ENCODE data around the gene BCL3. TPM values are rescaled to one million over a fixed set of nuclear protein-coding genes. Genes with fewer than 3 reads are reported as not detected.

BCL3 gene
- total and polyA plus RNA-seq, 10 of the 15 experiments (the other 5 are each of a cell fraction or from before 2014, with no cell fraction given), result 0.55 to 22.7 (median 3.6) TPM

DNA sequence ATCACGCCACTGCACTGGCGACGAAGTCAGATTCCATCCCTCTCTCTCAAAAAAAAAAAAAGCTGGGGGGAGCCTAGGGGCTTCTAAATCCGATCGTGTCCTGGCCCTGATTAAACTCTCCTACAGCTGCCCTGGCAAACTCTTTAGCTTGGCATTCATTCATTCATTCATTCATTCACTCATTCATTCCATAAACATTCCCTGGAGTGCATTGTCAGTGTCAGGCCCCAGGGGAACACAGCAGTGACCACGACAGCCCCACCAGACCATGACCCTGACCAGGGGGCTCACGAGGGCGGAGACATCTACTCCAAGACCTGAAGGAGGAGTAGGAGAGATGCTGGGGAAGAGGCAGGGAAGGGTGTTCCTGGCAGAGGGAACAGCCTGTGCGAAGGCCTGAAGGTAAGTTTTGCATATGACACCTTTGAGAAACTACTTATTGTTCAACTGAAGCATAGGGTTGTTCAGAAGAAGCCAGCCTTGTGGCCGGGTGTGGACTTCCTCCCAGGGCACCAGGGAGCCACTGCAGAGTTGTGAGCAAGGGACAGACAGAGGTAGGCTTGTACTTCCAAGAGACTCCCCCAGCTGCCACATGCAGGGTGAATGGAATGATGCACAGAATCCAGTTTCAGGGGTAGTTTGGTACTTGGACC, 25.1 kb upstream of the BCL3 start (continued):
- TF ChIP-seq CUX1 (IDR thresholded peaks at IDR 0.05; ENCODE audit: insufficient replicate concordance, low read depth, low read length) (no peak), PAX8 (IDR thresholded peaks at IDR 0.05) (no peak), NBN (IDR thresholded peaks at IDR 0.05) (peak; percentile 53; the same call in 1 of the 2 replicates), POU2F2 (IDR thresholded peaks at IDR 0.05; ENCODE audit: borderline replicate concordance, low read depth, low read length) (peak; percentile 84; the same call in 2 of the 3 replicates)
- TF ChIP-seq, protein P1, sequence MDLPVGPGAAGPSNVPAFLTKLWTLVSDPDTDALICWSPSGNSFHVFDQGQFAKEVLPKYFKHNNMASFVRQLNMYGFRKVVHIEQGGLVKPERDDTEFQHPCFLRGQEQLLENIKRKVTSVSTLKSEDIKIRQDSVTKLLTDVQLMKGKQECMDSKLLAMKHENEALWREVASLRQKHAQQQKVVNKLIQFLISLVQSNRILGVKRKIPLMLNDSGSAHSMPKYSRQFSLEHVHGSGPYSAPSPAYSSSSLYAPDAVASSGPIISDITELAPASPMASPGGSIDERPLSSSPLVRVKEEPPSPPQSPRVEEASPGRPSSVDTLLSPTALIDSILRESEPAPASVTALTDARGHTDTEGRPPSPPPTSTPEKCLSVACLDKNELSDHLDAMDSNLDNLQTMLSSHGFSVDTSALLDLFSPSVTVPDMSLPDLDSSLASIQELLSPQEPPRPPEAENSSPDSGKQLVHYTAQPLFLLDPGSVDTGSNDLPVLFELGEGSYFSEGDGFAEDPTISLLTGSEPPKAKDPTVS (IDR thresholded peaks at IDR 0.05; ENCODE audit: low read depth, low read length), result no peak
